ENCODE measurements around the gene NSMF. TPM values are rescaled to one million over a fixed set of nuclear protein-coding genes. Genes with fewer than 3 reads are reported as not detected.

NSMF gene
- total RNA-seq, 1 donor from 2014 or later, result 85.3 TPM

GRCh38 chr9:137484551-137485315 is 25.6 kb upstream of the NSMF start:
- no peak overlapping the region for H3K4me3 Mint-ChIP-seq
- no peaks in the 10 kb centered on the region for H3K9me3 Mint-ChIP-seq
- peak overlapping the region; percentile 57 for H3K27ac Mint-ChIP-seq
- no peaks in the 10 kb centered on the region for H3K36me3 Mint-ChIP-seq
- H3K4me1 Mint-ChIP-seq, result peaks cover 13% of the 10 kb centered on the region
- no peak for TF ChIP-seq CTCF (IDR thresholded peaks at IDR 0.05; ENCODE audit: unreplicated experiment)
- no peaks in the 10 kb centered on the region for H3K27me3 Mint-ChIP-seq (ENCODE audit: low read depth)
- DNase-seq (ENCODE audit: low spot score in 2 of 2, unreplicated experiment in 2 of 2), result no peak

GRCh38 chr9:137482094-137482781 is 23.1 kb upstream of the NSMF start:
- H3K27me3 Mint-ChIP-seq (ENCODE audit: low read depth), result peaks cover 2% of the 10 kb centered on the region
- no peak overlapping the region for H3K27ac Mint-ChIP-seq
- H3K4me3 Mint-ChIP-seq, result no peak overlapping the region
- TF ChIP-seq CTCF (IDR thresholded peaks at IDR 0.05; ENCODE audit: unreplicated experiment), result no peak
- no peaks in the 10 kb centered on the region for H3K36me3 Mint-ChIP-seq
- DNase-seq (ENCODE audit: low spot score in 2 of 2, unreplicated experiment in 2 of 2), result no peak
- H3K4me1 Mint-ChIP-seq, result peaks cover 10% of the 10 kb centered on the region
- H3K9me3 Mint-ChIP-seq, result no peaks in the 10 kb centered on the region

- Mint-ChIP-seq H3K36me3 (no peaks in the 10 kb centered on the region), H3K4me1 (peaks cover 10% of the 10 kb centered on the region), H3K4me3 (no peak overlapping the region), H3K27ac (no peak overlapping the region), H3K27me3 (ENCODE audit: low read depth) (peaks cover 2% of the 10 kb centered on the region), H3K9me3 (peaks cover 4% of the 10 kb centered on the region)
- no peak for DNase-seq (ENCODE audit: low spot score in 2 of 2, unreplicated experiment in 2 of 2)
- no peak for TF ChIP-seq CTCF (IDR thresholded peaks at IDR 0.05; ENCODE audit: unreplicated experiment)
Measured at GRCh38 chr9:137480686-137481683, 21.9 kb upstream of the NSMF start.

- H3K27ac Mint-ChIP-seq, result no peak overlapping the region
- H3K27me3 Mint-ChIP-seq (ENCODE audit: low read depth), result peaks cover 2% of the 10 kb centered on the region
- H3K4me1 Mint-ChIP-seq, result peaks cover 10% of the 10 kb centered on the region
- no peak for TF ChIP-seq CTCF (IDR thresholded peaks at IDR 0.05; ENCODE audit: unreplicated experiment)
- peaks cover 4% of the 10 kb centered on the region for H3K36me3 Mint-ChIP-seq
- DNase-seq (ENCODE audit: low spot score in 2 of 2, unreplicated experiment in 2 of 2), result no peak
- H3K4me3 Mint-ChIP-seq, result no peak overlapping the region
- peaks cover 9% of the 10 kb centered on the region for H3K9me3 Mint-ChIP-seq
Measured at GRCh38 chr9:137479892-137480685, 21.0 kb upstream of the NSMF start.
